Measurements from ENCODE around the gene CUL2.

CUL2 gene

DNA sequence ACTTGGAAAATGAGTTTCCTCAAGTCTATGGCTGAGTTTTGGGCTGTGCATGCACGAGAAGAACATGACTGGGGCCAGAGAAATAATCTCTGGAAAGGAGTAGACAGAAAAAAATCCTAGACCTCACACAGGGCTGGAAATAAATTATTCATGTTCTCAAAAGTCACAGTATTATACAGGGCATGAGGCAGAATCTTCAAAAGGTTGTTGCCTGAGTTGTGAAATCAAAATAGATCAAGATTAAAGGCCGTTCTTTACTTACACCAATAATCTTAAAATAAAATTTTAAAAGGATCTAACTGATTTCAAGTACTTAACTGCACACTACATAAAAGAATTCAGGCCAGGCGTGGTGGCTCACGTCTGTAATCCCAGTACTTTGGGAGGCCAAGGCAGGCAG is 22.4 kb upstream of the CUL2 start:
- no peak overlapping the region for H3K9ac ChIP-seq (ENCODE audit: low read length)
- H3K27ac ChIP-seq (ENCODE audit: low read depth, low read length) = no peak overlapping the region
- no peaks in the 10 kb centered on the region for H3K79me2 ChIP-seq (ENCODE audit: insufficient read depth, low read length)
- no peaks in the 10 kb centered on the region for H3K36me3 ChIP-seq (ENCODE audit: low read length)
- TF ChIP-seq, protein P1, sequence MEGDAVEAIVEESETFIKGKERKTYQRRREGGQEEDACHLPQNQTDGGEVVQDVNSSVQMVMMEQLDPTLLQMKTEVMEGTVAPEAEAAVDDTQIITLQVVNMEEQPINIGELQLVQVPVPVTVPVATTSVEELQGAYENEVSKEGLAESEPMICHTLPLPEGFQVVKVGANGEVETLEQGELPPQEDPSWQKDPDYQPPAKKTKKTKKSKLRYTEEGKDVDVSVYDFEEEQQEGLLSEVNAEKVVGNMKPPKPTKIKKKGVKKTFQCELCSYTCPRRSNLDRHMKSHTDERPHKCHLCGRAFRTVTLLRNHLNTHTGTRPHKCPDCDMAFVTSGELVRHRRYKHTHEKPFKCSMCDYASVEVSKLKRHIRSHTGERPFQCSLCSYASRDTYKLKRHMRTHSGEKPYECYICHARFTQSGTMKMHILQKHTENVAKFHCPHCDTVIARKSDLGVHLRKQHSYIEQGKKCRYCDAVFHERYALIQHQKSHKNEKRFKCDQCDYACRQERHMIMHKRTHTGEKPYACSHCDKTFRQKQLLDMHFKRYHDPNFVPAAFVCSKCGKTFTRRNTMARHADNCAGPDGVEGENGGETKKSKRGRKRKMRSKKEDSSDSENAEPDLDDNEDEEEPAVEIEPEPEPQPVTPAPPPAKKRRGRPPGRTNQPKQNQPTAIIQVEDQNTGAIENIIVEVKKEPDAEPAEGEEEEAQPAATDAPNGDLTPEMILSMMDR (IDR thresholded peaks at IDR 0.05; ENCODE audit: insufficient read depth, low read length, poor library complexity, severe bottlenecking) = no peak
- TF ChIP-seq EZH2phosphoT487 (conservative IDR thresholded peaks at IDR 0.05; ENCODE audit: low read length) = no peak
- H2AFZ ChIP-seq (ENCODE audit: low read depth, low read length, severe bottlenecking) = no peak overlapping the region
- no peaks in the 10 kb centered on the region for H3K9me2 ChIP-seq (replicated peaks; ENCODE audit: insufficient read depth, low read length)
- H3K4me3 ChIP-seq (ENCODE audit: insufficient read depth, low read length, poor library complexity, severe bottlenecking) = no peak overlapping the region
- H3K4me2 ChIP-seq (ENCODE audit: low read depth, low read length, poor library complexity, severe bottlenecking) = no peak overlapping the region
- H3K9me3 ChIP-seq (ENCODE audit: insufficient read depth, low read length) = no peaks in the 10 kb centered on the region
- no peaks in the 10 kb centered on the region for H4K20me1 ChIP-seq (ENCODE audit: low read depth, low read length)
- H3K27me3 ChIP-seq (ENCODE audit: low read length) = no peaks in the 10 kb centered on the region
- no peaks in the 10 kb centered on the region for H3F3A ChIP-seq (ENCODE audit: insufficient read depth)

- Histone ChIP-seq H3K9me2 (replicated peaks; ENCODE audit: insufficient read depth, low read length) (no peaks in the 10 kb centered on the region), H3K27ac (ENCODE audit: low read depth, low read length) (no peak overlapping the region), H3K79me2 (ENCODE audit: insufficient read depth, low read length) (no peaks in the 10 kb centered on the region), H4K20me1 (ENCODE audit: low read depth, low read length) (no peaks in the 10 kb centered on the region), H3F3A (ENCODE audit: insufficient read depth) (no peaks in the 10 kb centered on the region), H3K36me3 (ENCODE audit: low read length) (no peaks in the 10 kb centered on the region), H3K4me3 (ENCODE audit: insufficient read depth, low read length, poor library complexity, severe bottlenecking) (no peak overlapping the region), H3K4me2 (ENCODE audit: low read depth, low read length, poor library complexity, severe bottlenecking) (no peak overlapping the region), H3K27me3 (ENCODE audit: low read length) (no peaks in the 10 kb centered on the region), H3K9me3 (ENCODE audit: insufficient read depth, low read length) (no peaks in the 10 kb centered on the region), H2AFZ (ENCODE audit: low read depth, low read length, severe bottlenecking) (no peak overlapping the region), H3K9ac (ENCODE audit: low read length) (no peak overlapping the region)
- TF ChIP-seq, protein P1 (IDR thresholded peaks at IDR 0.05; ENCODE audit: insufficient read depth, low read length, poor library complexity, severe bottlenecking) = no peak
- no peak for TF ChIP-seq EZH2phosphoT487 (conservative IDR thresholded peaks at IDR 0.05; ENCODE audit: low read length)
Measured at GRCh38 chr10:35103882-35104281, 13.7 kb upstream of the CUL2 start.

- H3K27me3 ChIP-seq (ENCODE audit: low read length) = no peaks in the 10 kb centered on the region
- no peaks in the 10 kb centered on the region for H3F3A ChIP-seq (ENCODE audit: insufficient read depth)
- no peak overlapping the region for H3K4me2 ChIP-seq (ENCODE audit: low read depth, low read length, poor library complexity, severe bottlenecking)
Measured at GRCh38 chr10:35097510-35097909, 7.4 kb upstream of the CUL2 start.

More at GRCh38 chr10:35097510-35097909, 7.4 kb upstream of the CUL2 start:
- TF ChIP-seq, protein P1 (IDR thresholded peaks at IDR 0.05; ENCODE audit: insufficient read depth, low read length, poor library complexity, severe bottlenecking) = no peak
- Histone ChIP-seq H3K4me3 (ENCODE audit: insufficient read depth, low read length, poor library complexity, severe bottlenecking) (no peak overlapping the region), H3K9ac (ENCODE audit: low read length) (no peak overlapping the region), H2AFZ (ENCODE audit: low read depth, low read length, severe bottlenecking) (no peak overlapping the region), H3K9me3 (ENCODE audit: insufficient read depth, low read length) (peaks cover 6% of the 10 kb centered on the region; the same call in 1 of the 2 replicates), H3K36me3 (ENCODE audit: low read length) (no peaks in the 10 kb centered on the region), H3K9me2 (replicated peaks; ENCODE audit: insufficient read depth, low read length) (no peaks in the 10 kb centered on the region), H3K79me2 (ENCODE audit: insufficient read depth, low read length) (no peaks in the 10 kb centered on the region), H3K27ac (ENCODE audit: low read depth, low read length) (no peak overlapping the region), H4K20me1 (ENCODE audit: low read depth, low read length) (no peaks in the 10 kb centered on the region)
